Colonic mucosa (tissue), 4 donors: Measurements from ENCODE around the gene HPS4. TPM values are rescaled to one million over a fixed set of nuclear protein-coding genes. Genes with fewer than 3 reads are reported as not detected.

Experiments used
- DNase-seq: peaks from one replicate; pipeline ENCODE4 v3.0.0-alpha.2; 2020
- H3K27ac ChIP-seq: fragments of 200-600 bp; one replicate; pipeline ENCODE4 v1.8.0; 2021
- H3K27me3 ChIP-seq: fragments of 200-600 bp; one replicate; pipeline ENCODE4 v1.8.0; 2021
- H3K36me3 ChIP-seq: fragments of 200-600 bp; one replicate; pipeline ENCODE4 v1.8.0; 2021
- H3K4me1 ChIP-seq: fragments of 200-600 bp; one replicate; pipeline ENCODE4 v1.8.0; 2021; ENCODE audit warnings: mild to moderate bottlenecking
- H3K4me3 ChIP-seq: fragments of 200-600 bp; one replicate; pipeline ENCODE4 v1.8.0; 2021
- H3K9ac ChIP-seq, 2 donors: one replicate each; pipeline ENCODE4 v1.7.0; 2013; ENCODE audit warnings: control low read depth in 2 of 2, low read depth in 2 of 2, low read length in 2 of 2
- H3K9me3 ChIP-seq: fragments of 200-600 bp; one replicate; pipeline ENCODE4 v1.8.0; 2021
- CTCF ChIP-seq: fragments of 200-600 bp; IDR thresholded peaks from one replicate; pipeline ENCODE4 v1.8.0; 2022; ENCODE audit warnings: antibody characterized with exemption, mild to moderate bottlenecking
- intact Hi-C: fragments of 100-400 bp; cut with DNase I; formaldehyde crosslinking; loops from one replicate; pipeline ENCODE4 v1.14.1; 2022
- total RNA-seq, 2 donors: library from RNA; stranded (reverse); fragmentation: NEBNext Ultra II Directional in 1 of 2; extraction: Animal tissue kit (Norgen Biotek cat#: 25700) in 1 of 2; gene quantifications; one replicate each; pipeline ENCODE4 v1.2.1, GENCODE V29; 2021
- donor health status: healthy.
- donor health status: DM: no; HTN: no; CAD: no.
- donor health status: DM: no; HTN: no; CAD: no.

HPS4 gene
- total RNA-seq, 2 donors from 2014 or later: 23.8 to 26.3 TPM

- intact Hi-C loops: no loop called here
- TF ChIP-seq CTCF: no peak
- H3K36me3 ChIP-seq: peaks cover 5% of the 10 kb centered on the region
- H3K9ac ChIP-seq: no peak overlapping the region
- H3K27me3 ChIP-seq: no peaks in the 10 kb centered on the region
- DNase-seq: no peak
- no peaks in the 10 kb centered on the region for H3K4me1 ChIP-seq
- no peaks in the 10 kb centered on the region for H3K9me3 ChIP-seq
- H3K27ac ChIP-seq: no peak overlapping the region
- no peak overlapping the region for H3K4me3 ChIP-seq
Measured at GRCh38 chr22:26453812-26454500, 29.6 kb downstream of the HPS4 start.

DNA sequence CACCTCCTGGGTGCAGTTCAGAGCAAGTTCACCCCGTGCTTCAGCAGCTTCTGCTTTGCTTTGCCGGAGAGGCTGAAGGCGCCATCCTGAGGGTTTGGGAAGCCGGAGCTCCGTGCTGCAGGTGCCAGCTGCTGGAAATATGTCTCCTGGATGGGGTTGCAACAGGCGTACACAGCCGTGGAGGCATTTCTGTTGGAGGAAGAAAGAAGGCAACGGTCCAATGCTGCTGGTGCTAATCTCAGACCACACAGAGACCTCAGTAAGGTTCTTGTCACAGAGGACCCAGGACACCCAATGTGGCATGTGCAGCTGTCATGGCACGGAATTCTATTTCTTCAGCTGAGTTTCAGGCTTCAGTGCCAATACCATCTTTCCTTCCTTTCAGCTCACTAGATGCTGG is 30.4 kb downstream of the HPS4 start:
- intact Hi-C loops: no loop called here
- Histone ChIP-seq H3K9me3 (no peaks in the 10 kb centered on the region), H3K36me3 (peaks cover 5% of the 10 kb centered on the region), H3K27me3 (no peaks in the 10 kb centered on the region), H3K4me3 (no peak overlapping the region), H3K27ac (no peak overlapping the region), H3K4me1 (no peaks in the 10 kb centered on the region), H3K9ac (no peak overlapping the region)
- no peak for DNase-seq
- no peak for TF ChIP-seq CTCF

DNA sequence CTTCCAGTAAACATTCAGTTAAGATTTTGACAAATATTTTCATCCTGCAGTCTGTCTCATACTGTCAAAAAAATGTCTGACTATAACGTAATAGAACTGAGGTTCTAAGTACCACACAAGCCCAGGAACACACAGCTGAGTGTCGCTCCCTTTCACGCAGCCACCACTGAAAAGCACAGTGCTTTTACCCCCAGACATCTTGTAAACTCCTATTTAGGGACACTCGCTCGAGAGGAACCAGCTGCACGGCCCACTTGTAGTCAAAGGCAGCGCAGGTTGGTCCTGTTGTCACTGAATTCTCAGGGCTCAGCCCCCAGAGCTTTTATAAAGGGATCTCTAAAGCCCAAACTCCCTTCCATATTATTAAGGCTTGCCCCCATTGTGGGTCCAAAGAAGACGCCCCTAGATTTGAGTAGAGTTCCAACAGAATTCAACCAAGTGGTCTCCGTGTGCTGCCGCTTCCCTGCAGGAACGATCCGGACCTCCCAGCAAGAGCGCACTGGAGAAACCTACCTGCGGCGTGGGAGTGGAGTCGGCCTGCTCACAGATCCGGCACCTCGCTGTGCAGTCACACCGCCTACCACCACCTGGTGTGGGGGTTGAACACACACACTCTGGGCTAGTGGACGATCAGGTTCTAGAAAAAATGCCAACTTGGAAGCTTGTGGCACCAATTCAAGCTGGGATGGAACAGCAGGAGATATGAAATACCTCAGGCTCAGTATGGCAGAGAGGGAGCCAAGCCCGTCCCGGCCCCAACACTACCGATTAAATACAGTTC is 31.2 kb downstream of the HPS4 start:
- no peaks in the 10 kb centered on the region for H3K27me3 ChIP-seq
- H3K9me3 ChIP-seq: no peaks in the 10 kb centered on the region
- no peak for TF ChIP-seq CTCF
- intact Hi-C loops: no loop called here
- DNase-seq: no peak
- no peaks in the 10 kb centered on the region for H3K4me1 ChIP-seq
- no peaks in the 10 kb centered on the region for H3K36me3 ChIP-seq
- no peak overlapping the region for H3K27ac ChIP-seq
- H3K4me3 ChIP-seq: no peak overlapping the region
- no peak overlapping the region for H3K9ac ChIP-seq

- intact Hi-C loops: no loop called here
- no peak for DNase-seq
- no peak for TF ChIP-seq CTCF
- Histone ChIP-seq H3K9ac (no peak overlapping the region), H3K27ac (no peak overlapping the region), H3K36me3 (no peaks in the 10 kb centered on the region), H3K4me1 (no peaks in the 10 kb centered on the region), H3K9me3 (no peaks in the 10 kb centered on the region), H3K27me3 (no peaks in the 10 kb centered on the region), H3K4me3 (no peak overlapping the region)
Measured at GRCh38 chr22:26450453-26451185, 33.0 kb downstream of the HPS4 start.

DNA sequence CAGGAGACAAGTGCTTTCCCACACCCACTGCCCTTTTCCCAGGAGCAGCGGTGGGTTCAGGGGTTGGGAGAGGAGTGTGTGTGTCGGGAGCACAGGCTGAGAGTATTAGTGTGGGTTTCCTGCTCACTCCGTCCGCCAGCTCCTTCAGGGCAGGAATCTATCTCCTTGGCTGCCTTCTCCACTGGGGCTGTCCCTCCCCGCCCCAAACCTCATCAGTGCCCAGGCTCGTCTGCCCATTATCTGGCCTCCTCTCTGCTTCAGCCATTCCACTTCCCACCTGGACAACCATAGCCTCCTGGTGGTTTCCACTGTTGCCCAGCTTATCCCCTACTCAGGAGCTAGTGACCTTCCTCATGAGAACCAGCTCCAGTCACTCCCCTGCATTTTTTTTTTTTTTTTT is 34.6 kb downstream of the HPS4 start:
- H3K4me1 ChIP-seq: no peaks in the 10 kb centered on the region
- no peaks in the 10 kb centered on the region for H3K36me3 ChIP-seq
- H3K27ac ChIP-seq: no peak overlapping the region
- no peak for DNase-seq
- H3K4me3 ChIP-seq: no peak overlapping the region
- H3K9me3 ChIP-seq: no peaks in the 10 kb centered on the region
- no peaks in the 10 kb centered on the region for H3K27me3 ChIP-seq
- no peak for TF ChIP-seq CTCF
- intact Hi-C loops: no loop called here
- no peak overlapping the region for H3K9ac ChIP-seq
